Erythroblast (primary cell): Measurements from ENCODE around the gene TGFA.

ENCODE experiments used
- GATA1 ChIP-seq: IDR thresholded peaks from 2 replicates; pipeline ENCODE4 v1.6.1; 2011; ENCODE audit warnings: low read depth, mild to moderate bottlenecking, control low read depth, low read length, moderate library complexity
- POLR2A ChIP-seq: IDR thresholded peaks from 2 replicates; pipeline ENCODE4 v1.6.1; 2011; ENCODE audit warnings: mild to moderate bottlenecking, low read length

GRCh38 chr2:70535573-70535972 is 18.1 kb downstream of the TGFA start:
- TF ChIP-seq POLR2A, result no peak
- no peak for TF ChIP-seq GATA1
